ENCODE measurements around the gene ACSM6. TPM values are rescaled to one million over a fixed set of nuclear protein-coding genes. Genes with fewer than 3 reads are reported as not detected.
A peak's percentile ranks its signal among the peaks of the same experiment; 100 is the strongest.

Gene ACSM6
- total RNA-seq, 2 donors from 2014 or later: not detected

DNA sequence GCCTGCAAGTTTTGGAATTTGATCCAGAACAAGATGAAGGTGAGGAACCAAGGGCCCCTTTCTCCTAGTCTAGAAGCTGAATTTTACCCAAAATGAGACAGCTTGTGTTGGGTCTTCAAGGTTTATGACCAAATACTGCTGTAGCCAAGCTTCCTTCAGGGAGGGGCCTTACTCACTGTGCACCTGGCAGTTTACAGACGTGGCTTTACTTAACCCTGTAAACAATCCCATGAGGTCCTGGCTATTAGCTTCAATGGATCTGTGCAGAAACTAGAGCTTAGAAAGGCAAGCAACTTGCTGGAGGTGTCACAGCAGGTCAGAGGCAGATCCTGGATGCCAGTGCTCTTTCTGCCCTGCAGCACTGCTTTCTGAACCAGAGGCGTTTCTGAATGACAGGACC, 50.1 kb downstream of the ACSM6 start:
- no peak overlapping the region for H3K27ac Mint-ChIP-seq
- no peaks in the 10 kb centered on the region for H3K9me3 Mint-ChIP-seq
- no peaks in the 10 kb centered on the region for H3K27me3 Mint-ChIP-seq
- DNase-seq (ENCODE audit: low spot score): no peak
- no peak for ATAC-seq
- H3K4me3 Mint-ChIP-seq: no peak overlapping the region
- H3K36me3 Mint-ChIP-seq: no peaks in the 10 kb centered on the region
- peaks cover 4% of the 10 kb centered on the region in 2 donors for H3K4me1 Mint-ChIP-seq (ENCODE audit: low read depth in 2 of 2)

DNA sequence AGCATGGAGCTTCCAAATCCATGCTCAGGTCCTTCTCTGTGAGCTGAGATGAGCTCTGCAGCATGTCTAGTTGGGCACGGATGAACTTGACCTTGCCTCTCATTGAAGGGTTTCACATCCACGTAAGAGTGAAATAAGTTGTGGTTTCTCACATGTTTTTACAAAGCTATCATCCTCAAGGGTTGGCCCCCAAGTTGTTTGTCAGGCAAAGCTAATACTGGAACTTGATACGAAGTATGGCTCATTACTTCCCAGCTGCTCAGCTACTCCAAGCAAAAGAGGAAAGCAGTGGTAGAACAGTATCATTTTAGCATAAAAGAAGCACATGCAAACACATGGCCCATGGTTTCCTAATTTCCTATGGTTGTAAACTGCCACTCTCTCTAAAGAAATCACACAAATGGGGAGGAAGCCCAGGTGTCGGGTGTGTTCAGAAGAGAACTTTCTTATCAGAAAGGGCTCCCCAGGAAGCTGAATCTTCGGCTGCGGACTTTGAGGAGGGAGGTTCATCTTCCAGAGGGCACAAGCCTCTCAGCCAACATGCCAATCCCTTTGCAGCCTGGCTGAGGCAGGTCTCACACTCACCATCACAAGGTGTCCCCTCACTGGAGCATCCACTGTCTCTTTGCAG, 51.5 kb downstream of the ACSM6 start:
- no peak overlapping the region for H3K4me3 Mint-ChIP-seq
- DNase-seq (ENCODE audit: low spot score) (no peak), ATAC-seq (peak in 1 of 2 donors; percentile 71)
- no peak overlapping the region for H3K27ac Mint-ChIP-seq
- H3K4me1 Mint-ChIP-seq (ENCODE audit: low read depth in 2 of 2): peaks cover 4% of the 10 kb centered on the region in 2 donors
- H3K27me3 Mint-ChIP-seq: no peaks in the 10 kb centered on the region
- no peaks in the 10 kb centered on the region for H3K36me3 Mint-ChIP-seq
- no peaks in the 10 kb centered on the region for H3K9me3 Mint-ChIP-seq

DNA sequence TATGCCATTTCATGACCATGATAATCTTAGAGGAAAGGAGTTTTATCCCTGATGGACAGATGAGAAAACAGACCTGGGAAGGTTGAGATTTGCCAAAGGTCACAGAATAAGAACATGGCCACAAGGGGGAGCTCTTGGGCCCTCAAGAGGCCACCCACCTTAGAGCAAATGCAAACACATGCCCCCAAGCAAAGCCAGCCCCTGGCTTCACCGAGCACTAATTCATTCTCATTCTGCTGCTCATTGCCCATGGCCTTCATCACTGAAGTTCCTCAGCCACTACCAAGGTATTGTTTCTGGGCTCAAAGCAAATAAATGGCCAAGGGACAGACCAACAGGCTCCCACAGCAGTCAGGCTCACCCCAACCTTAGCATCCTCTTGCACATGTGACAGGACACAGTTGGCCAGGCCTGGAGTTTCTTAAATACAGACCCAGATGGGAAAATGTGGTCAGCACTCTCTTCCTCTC, 52.6 kb downstream of the ACSM6 start:
- H3K27ac Mint-ChIP-seq: no peak overlapping the region
- H3K9me3 Mint-ChIP-seq: no peaks in the 10 kb centered on the region
- H3K4me3 Mint-ChIP-seq: no peak overlapping the region
- H3K27me3 Mint-ChIP-seq: no peaks in the 10 kb centered on the region
- ATAC-seq (peak; percentile 45 to 71), DNase-seq (ENCODE audit: low spot score) (peak; percentile 70)
- H3K36me3 Mint-ChIP-seq: no peaks in the 10 kb centered on the region
- H3K4me1 Mint-ChIP-seq (ENCODE audit: low read depth in 2 of 2): peaks cover 4% of the 10 kb centered on the region in 2 donors

- Mint-ChIP-seq H3K36me3 (no peaks in the 10 kb centered on the region), H3K27ac (no peak overlapping the region), H3K27me3 (no peaks in the 10 kb centered on the region), H3K4me3 (no peak overlapping the region), H3K4me1 (ENCODE audit: low read depth in 2 of 2) (peaks cover 4% of the 10 kb centered on the region in 2 donors), H3K9me3 (no peaks in the 10 kb centered on the region)
- ATAC-seq (no peak), DNase-seq (ENCODE audit: low spot score) (no peak)
These were observed 53.3 kb downstream of the ACSM6 start for GRCh38 chr10:95247200-95247880.

DNA sequence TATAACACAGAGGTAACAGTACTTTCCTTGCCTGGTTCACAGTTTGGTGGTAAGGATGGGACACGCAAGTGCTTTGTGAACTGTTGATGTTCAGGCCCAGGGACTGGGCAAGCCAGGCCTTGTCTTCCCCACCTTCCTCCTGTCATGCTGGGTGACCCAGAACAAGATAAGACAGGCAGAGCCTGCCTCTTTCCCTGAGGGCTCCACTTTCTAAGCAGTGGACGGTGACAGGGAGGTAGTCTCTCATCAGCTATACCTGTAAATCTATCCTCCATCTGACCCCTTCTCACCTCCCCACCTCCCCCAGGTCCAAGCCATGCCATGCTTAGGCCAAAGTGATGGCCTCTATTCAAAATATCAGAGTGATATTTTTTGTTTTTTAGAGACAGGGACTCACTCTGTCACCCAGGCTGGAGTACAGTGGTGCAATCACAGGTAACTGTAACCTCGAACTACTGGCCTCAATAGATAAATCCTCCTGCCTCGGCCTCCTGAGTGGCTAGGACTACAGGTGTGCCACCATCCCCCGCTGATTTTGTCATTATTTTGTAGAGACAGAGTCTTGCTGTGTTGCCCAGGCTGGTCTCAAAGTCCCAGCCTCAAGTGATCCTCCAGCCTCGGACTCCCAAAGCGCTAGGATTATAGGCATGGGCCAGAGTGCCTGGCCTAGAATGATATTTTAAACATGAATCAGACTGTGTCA, 54.0 kb downstream of the ACSM6 start:
- no peak overlapping the region for H3K27ac Mint-ChIP-seq
- H3K27me3 Mint-ChIP-seq: no peaks in the 10 kb centered on the region
- H3K4me1 Mint-ChIP-seq (ENCODE audit: low read depth in 2 of 2): peaks cover 4% of the 10 kb centered on the region in 2 donors
- H3K4me3 Mint-ChIP-seq: no peak overlapping the region
- H3K36me3 Mint-ChIP-seq: no peaks in the 10 kb centered on the region
- no peak for DNase-seq (ENCODE audit: low spot score)
- ATAC-seq: no peak
- no peaks in the 10 kb centered on the region for H3K9me3 Mint-ChIP-seq

GRCh38 chr10:95248989-95249388, 55.0 kb downstream of the ACSM6 start:
- Mint-ChIP-seq H3K27ac (no peak overlapping the region), H3K27me3 (no peaks in the 10 kb centered on the region), H3K4me3 (no peak overlapping the region), H3K36me3 (no peaks in the 10 kb centered on the region), H3K4me1 (ENCODE audit: low read depth in 2 of 2) (peaks cover 4% of the 10 kb centered on the region in 2 donors), H3K9me3 (no peaks in the 10 kb centered on the region)
- DNase-seq (ENCODE audit: low spot score) (no peak), ATAC-seq (no peak)

- H3K27me3 Mint-ChIP-seq: no peaks in the 10 kb centered on the region
- peaks cover 4% of the 10 kb centered on the region in 2 donors for H3K4me1 Mint-ChIP-seq (ENCODE audit: low read depth in 2 of 2)
- DNase-seq (ENCODE audit: low spot score): no peak
- no peak for ATAC-seq
- no peaks in the 10 kb centered on the region for H3K36me3 Mint-ChIP-seq
- H3K9me3 Mint-ChIP-seq: no peaks in the 10 kb centered on the region
- H3K4me3 Mint-ChIP-seq: no peak overlapping the region
- no peak overlapping the region for H3K27ac Mint-ChIP-seq
These were observed 55.4 kb downstream of the ACSM6 start for GRCh38 chr10:95249467-95249866.

DNA sequence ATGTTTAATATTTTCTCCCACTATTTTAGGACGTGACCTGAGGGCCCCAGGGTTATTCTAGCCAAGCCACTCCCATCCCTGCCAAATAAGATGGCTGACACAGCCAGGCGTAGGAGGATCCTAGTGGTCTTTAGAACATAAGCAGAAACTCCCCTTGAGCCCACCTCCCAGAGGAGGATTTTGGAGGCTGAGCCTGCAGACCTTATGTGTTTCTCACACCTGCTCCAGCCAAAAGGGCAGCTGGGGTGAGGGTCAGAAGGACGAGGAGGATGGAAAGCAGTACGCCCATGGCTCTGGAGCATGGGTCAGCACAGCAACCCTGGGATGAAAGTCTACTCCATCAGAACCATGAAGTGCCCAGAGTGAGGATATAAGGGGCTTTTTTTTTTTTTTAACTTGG, 56.8 kb downstream of the ACSM6 start:
- Mint-ChIP-seq H3K27ac (no peak overlapping the region), H3K4me1 (ENCODE audit: low read depth in 2 of 2) (peaks cover under 1 to 8% of the 10 kb centered on the region in 2 donors), H3K4me3 (no peak overlapping the region), H3K36me3 (peaks cover 4% of the 10 kb centered on the region), H3K9me3 (no peaks in the 10 kb centered on the region), H3K27me3 (no peaks in the 10 kb centered on the region)
- ATAC-seq (no peak), DNase-seq (ENCODE audit: low spot score) (no peak)

DNA sequence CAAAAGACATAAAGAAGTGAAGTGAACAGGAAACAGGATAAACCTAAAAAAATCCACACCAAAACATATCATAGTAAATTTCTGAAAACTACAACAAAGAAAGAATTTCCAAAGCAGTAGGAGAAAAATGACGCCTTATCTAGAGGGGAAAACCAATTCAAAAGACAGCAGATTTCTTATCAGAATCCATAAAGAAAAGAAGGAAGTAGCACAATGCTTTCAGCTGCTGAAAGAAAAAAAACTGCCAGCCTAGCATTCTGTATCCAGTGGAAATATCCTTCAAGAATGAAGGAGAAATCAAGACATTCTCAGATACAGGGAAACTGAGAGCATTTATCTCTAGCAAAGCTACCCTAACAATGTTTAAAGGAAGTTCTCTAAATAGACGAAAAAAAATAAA, 59.0 kb downstream of the ACSM6 start:
- no peak overlapping the region for H3K27ac Mint-ChIP-seq
- H3K9me3 Mint-ChIP-seq: no peaks in the 10 kb centered on the region
- DNase-seq (ENCODE audit: low spot score) (no peak), ATAC-seq (no peak)
- H3K4me3 Mint-ChIP-seq: no peak overlapping the region
- no peaks in the 10 kb centered on the region for H3K27me3 Mint-ChIP-seq
- peaks cover 0 to 5% of the 10 kb centered on the region in 2 donors for H3K4me1 Mint-ChIP-seq (ENCODE audit: low read depth in 2 of 2)
- H3K36me3 Mint-ChIP-seq: peaks cover 7% of the 10 kb centered on the region

DNA sequence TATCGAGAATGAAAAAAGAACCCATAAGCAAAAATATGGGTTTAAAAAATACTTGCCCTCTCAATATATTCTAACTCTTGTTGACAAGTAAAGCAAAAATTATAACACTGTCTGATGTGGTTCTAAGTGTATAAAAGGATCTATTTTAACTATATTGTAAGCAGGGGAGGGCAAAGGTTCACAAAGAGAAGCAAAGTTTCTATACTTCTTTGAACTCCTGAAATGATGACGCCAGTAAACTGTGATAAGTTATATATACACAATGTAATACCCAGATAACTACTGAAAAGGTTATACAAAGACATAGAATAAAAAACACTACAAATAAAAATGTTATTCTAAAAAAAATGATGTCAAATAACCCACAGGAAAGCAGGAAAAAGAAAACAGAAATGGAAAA, 59.6 kb downstream of the ACSM6 start:
- Mint-ChIP-seq H3K9me3 (no peaks in the 10 kb centered on the region), H3K27me3 (no peaks in the 10 kb centered on the region), H3K36me3 (peaks cover 7% of the 10 kb centered on the region), H3K27ac (no peak overlapping the region), H3K4me3 (no peak overlapping the region), H3K4me1 (ENCODE audit: low read depth in 2 of 2) (peaks cover 0 to 5% of the 10 kb centered on the region in 2 donors)
- ATAC-seq: no peak
- DNase-seq (ENCODE audit: low spot score): no peak

DNA sequence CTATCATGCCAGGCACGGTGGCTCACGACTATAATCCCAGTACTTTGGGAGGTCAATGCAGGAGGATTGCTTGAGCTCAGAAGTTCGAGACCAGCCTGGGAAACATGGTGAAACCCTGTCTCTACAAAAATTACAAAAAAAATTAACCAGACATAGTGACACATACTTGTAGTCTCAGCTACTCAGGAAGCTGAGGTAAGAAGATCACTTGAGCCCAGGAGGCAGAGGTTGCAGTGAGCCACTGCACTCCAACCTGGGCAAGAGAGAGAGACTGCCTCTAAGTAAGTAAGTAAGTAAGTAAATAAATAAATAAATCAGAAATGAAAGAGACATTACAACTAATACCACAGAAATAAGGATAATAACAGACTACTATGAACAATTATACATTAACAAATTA, 60.6 kb downstream of the ACSM6 start:
- H3K27ac Mint-ChIP-seq: no peak overlapping the region
- peaks cover 7% of the 10 kb centered on the region for H3K36me3 Mint-ChIP-seq
- H3K4me3 Mint-ChIP-seq: no peak overlapping the region
- H3K4me1 Mint-ChIP-seq (ENCODE audit: low read depth in 2 of 2): peaks cover 0 to 5% of the 10 kb centered on the region in 2 donors
- no peaks in the 10 kb centered on the region for H3K9me3 Mint-ChIP-seq
- DNase-seq (ENCODE audit: low spot score): no peak
- H3K27me3 Mint-ChIP-seq: no peaks in the 10 kb centered on the region
- peak in 1 of 2 donors; percentile 33 for ATAC-seq

- Mint-ChIP-seq H3K27ac (no peak overlapping the region), H3K27me3 (no peaks in the 10 kb centered on the region), H3K4me1 (ENCODE audit: low read depth in 2 of 2) (peaks cover 0 to 5% of the 10 kb centered on the region in 2 donors), H3K9me3 (no peaks in the 10 kb centered on the region), H3K4me3 (no peak overlapping the region), H3K36me3 (peaks cover 7% of the 10 kb centered on the region)
- ATAC-seq (no peak), DNase-seq (ENCODE audit: low spot score) (no peak)
These were observed 62.2 kb downstream of the ACSM6 start for GRCh38 chr10:95256268-95256667.

- no peak overlapping the region for H3K4me3 Mint-ChIP-seq
- H3K9me3 Mint-ChIP-seq: no peaks in the 10 kb centered on the region
- no peaks in the 10 kb centered on the region for H3K27me3 Mint-ChIP-seq
- H3K27ac Mint-ChIP-seq: no peak overlapping the region
- DNase-seq (ENCODE audit: low spot score) (no peak), ATAC-seq (no peak)
- H3K36me3 Mint-ChIP-seq: peaks cover 7% of the 10 kb centered on the region
- H3K4me1 Mint-ChIP-seq (ENCODE audit: low read depth in 2 of 2): peaks cover 0 to 5% of the 10 kb centered on the region in 2 donors
These were observed 63.8 kb downstream of the ACSM6 start for GRCh38 chr10:95257849-95258248.

GRCh38 chr10:95260397-95260881, 66.4 kb downstream of the ACSM6 start:
- no peaks in the 10 kb centered on the region for H3K27me3 Mint-ChIP-seq
- no peak overlapping the region for H3K4me3 Mint-ChIP-seq
- peaks cover 7% of the 10 kb centered on the region for H3K36me3 Mint-ChIP-seq
- H3K9me3 Mint-ChIP-seq: no peaks in the 10 kb centered on the region
- peaks cover 0 to 5% of the 10 kb centered on the region in 2 donors for H3K4me1 Mint-ChIP-seq (ENCODE audit: low read depth in 2 of 2)
- no peak for DNase-seq (ENCODE audit: low spot score)
- H3K27ac Mint-ChIP-seq: no peak overlapping the region
- no peak for ATAC-seq
